Cardiac fibroblast (primary cell): ENCODE measurements around the gene SCFD2.
"Not testable (repeated sequence)": the region's sequence is repeated elsewhere in the genome, so short reads cannot be mapped to it uniquely, and the experiment has no call there.

Source experiments
- DNase-seq, 2 donors: peaks; one replicate each; pipeline versions ENCODE4 v3.0.0 to v3.0.0-alpha.2; 2010; ENCODE audit warnings: low read depth in 2 of 2
- H3K4me3 ChIP-seq, 2 donors: replicated peaks in 1 of 2; 1 replicate in 1 of 2; 2 replicates in 1 of 2; pipeline ENCODE4 v1.5.1; 2011; ENCODE audit warnings: low read depth in 2 of 2, low read length in 2 of 2, mild to moderate bottlenecking in 2 of 2, moderate library complexity in 1 of 2
- CTCF ChIP-seq: IDR thresholded peaks from one replicate; pipeline ENCODE4 v1.5.1; 2011; ENCODE audit warnings: low read depth, mild to moderate bottlenecking, low read length, inconsistent platforms

SCFD2 gene

GRCh38 chr4:53221832-53222480 is 143.9 kb downstream of the SCFD2 start:
- peak in 1 of 2 donors; percentile 40 for DNase-seq
- TF ChIP-seq CTCF: no peak
- no peak overlapping the region for H3K4me3 ChIP-seq

DNA sequence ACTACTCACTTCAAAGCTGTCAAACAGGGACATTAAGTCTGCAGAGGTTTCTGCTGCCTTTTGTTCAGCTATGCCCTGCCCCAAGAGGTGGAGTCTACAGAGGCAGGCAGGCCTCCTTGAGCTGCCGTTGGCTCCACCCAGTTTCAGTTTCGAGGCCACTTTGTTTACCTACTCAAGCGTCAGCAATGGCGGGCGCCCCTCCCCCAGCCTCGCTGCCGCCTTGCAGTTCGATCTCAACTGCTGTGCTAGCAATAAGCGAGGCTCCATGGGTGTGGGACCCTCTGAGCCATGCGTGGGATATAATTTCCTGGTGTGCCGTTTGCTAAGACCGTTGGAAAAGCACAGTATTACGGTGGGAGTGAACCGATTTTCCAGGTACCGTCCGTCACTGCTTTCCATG is 146.7 kb downstream of the SCFD2 start:
- not testable (repeated sequence) for H3K4me3 ChIP-seq, DNase-seq

GRCh38 chr4:53208753-53209152 is 157.1 kb downstream of the SCFD2 start:
- DNase-seq: no peak
- no peak for TF ChIP-seq CTCF

DNA sequence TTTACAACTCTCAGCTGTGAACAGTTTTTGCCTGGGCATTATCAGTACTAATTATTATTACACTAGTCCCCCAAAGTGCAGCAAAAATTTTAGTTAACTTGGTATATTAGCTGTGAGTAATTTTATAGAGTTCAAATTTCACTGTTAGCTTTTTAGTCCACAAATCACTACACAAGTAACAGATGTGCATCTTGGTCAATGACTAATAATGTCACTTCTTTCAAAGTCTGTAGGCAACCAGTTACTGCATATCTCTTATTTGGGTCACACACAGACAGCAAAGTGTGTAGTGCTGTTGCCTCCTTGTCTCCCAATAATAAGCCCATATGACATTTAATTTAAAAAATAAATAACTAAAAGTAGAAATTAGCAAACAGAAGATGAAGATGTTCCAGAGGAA is 159.9 kb downstream of the SCFD2 start:
- no peak overlapping the region for H3K4me3 ChIP-seq
- DNase-seq: peak in 1 of 2 donors; percentile 15
- no peak for TF ChIP-seq CTCF

More at GRCh38 chr4:53208753-53209152, 157.1 kb downstream of the SCFD2 start:
- H3K4me3 ChIP-seq: no peak overlapping the region

DNA sequence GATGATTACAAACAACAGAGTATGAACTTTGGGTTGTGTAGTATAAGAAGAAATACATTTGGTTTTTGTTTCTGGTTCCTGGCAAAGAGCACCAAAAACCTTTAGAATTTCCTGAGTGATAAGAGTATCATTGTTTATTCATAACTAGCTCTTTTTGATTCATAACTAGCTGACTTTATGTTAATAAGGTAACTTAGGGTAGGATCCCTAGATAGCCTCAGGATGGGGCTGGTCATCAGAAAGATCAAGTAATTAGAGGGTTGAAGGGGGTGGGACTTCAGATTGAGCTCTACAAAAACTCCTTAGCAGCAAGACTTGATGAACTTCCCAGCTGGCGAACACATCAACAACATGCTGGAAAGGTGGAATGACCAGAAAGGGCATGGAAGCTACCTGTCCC is 166.5 kb downstream of the SCFD2 start:
- TF ChIP-seq CTCF: no peak
- peak; percentile 5 to 29 for DNase-seq
- H3K4me3 ChIP-seq: no peak overlapping the region

GRCh38 chr4:53197772-53198142 is 168.1 kb downstream of the SCFD2 start:
- peak; percentile 18 to 39 for DNase-seq
- TF ChIP-seq CTCF: no peak
- no peak overlapping the region for H3K4me3 ChIP-seq

DNA sequence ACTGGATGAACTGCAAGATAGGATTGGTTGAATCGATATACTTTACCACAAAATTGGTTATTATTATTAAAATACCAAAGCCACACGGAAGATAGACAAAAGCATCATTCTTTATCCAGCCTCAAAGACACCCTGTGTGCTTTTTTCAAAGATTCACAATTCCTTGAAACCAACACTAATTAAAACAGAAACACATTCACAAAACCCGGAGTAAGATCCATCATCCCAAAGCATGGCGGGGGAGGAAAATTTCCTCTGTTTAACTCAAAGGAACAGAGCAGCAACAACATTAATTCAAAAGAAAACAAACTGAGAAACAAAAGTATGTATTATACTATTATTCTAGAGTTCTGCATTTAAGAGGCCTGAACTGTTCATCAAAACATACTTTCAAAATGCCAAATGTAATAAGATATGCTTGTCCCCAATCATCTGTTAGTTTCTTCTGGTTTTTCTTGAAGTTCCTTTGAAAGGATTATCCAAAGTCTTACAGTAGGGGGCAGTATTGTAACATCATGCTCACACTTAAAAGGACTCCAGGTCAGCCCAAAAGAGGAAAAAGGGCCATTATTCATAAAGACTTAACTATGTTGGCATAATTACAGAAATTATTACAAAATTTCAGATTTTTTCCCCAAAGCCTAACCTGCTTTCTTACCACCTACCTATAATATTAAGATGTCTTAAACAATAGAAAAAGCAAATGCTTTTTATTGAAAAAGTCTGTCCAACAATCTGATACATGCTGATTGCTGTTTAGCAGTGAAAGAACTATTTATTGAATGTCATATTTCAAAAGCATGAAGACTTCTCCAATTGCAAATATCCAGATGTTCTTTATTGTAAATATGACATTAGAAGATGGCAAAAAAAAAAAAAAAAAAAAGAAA is 168.7 kb downstream of the SCFD2 start:
- no peak overlapping the region for H3K4me3 ChIP-seq
- TF ChIP-seq CTCF: peak; percentile 62
- peak; percentile 95 to 96 for DNase-seq
